ENCODE measurements around the gene PAH. TPM values are rescaled to one million over a fixed set of nuclear protein-coding genes. Genes with fewer than 3 reads are reported as not detected.
A peak's percentile ranks its signal among the peaks of the same experiment; 100 is the strongest.

Gene PAH
- total and polyA plus RNA-seq, 2 of the 13 experiments (the other 11 are each of a cell fraction or from before 2014, with no cell fraction given) = 192 to 451 TPM

GRCh38 chr12:102950107-102950949 is 33.3 kb upstream of the PAH start (continued):
- TF ChIP-seq ZNF577 (CRISPR knock-in tag; IDR thresholded peaks at IDR 0.05; ENCODE audit: borderline replicate concordance, low read depth) = no peak
- peak; percentile 70 for TF ChIP-seq ZFP91 (CRISPR knock-in tag; IDR thresholded peaks at IDR 0.05; ENCODE audit: borderline replicate concordance)
- TF ChIP-seq AGO2 (optimal IDR thresholded peaks at IDR 0.05; ENCODE audit: low read depth, low read length) = no peak
- TF ChIP-seq KMT2A (CRISPR knock-in tag; IDR thresholded peaks at IDR 0.05) = no peak
- TF ChIP-seq ZNF18 (CRISPR knock-in tag; IDR thresholded peaks at IDR 0.05; ENCODE audit: insufficient replicate concordance) = no peak
- no peak for TF ChIP-seq CENPX (CRISPR knock-in tag; IDR thresholded peaks at IDR 0.05)
- TF ChIP-seq CREB1 (IDR thresholded peaks at IDR 0.05) = peak; percentile 89
- no peak for TF ChIP-seq CREB1 (CRISPR knock-in tag; IDR thresholded peaks at IDR 0.05)
- TF ChIP-seq RFX5 (IDR thresholded peaks at IDR 0.05; ENCODE audit: low read depth, low read length) = no peak
- TF ChIP-seq ZNF773 (CRISPR knock-in tag; IDR thresholded peaks at IDR 0.05; ENCODE audit: borderline replicate concordance) = no peak
- no peak for TF ChIP-seq SNAI1 (CRISPR knock-in tag; IDR thresholded peaks at IDR 0.05; ENCODE audit: borderline replicate concordance)
- TF ChIP-seq CBX5 (CRISPR knock-in tag; IDR thresholded peaks at IDR 0.05; ENCODE audit: borderline replicate concordance) = no peak
- TF ChIP-seq CSRNP2 (CRISPR knock-in tag; conservative IDR thresholded peaks at IDR 0.05; ENCODE audit: low read depth) = no peak
- no peak for TF ChIP-seq ELF1 (CRISPR knock-in tag; IDR thresholded peaks at IDR 0.05)
- TF ChIP-seq HNRNPH1 (optimal IDR thresholded peaks at IDR 0.05; ENCODE audit: low read depth, low read length) = no peak
- no peak for TF ChIP-seq ZNF784 (CRISPR knock-in tag; IDR thresholded peaks at IDR 0.05; ENCODE audit: borderline replicate concordance)
- TF ChIP-seq ETS1 (CRISPR knock-in tag; IDR thresholded peaks at IDR 0.05) = no peak
- no peak for TF ChIP-seq ZNF253 (CRISPR knock-in tag; IDR thresholded peaks at IDR 0.05; ENCODE audit: borderline replicate concordance)
- TF ChIP-seq ZBTB1 (CRISPR knock-in tag; IDR thresholded peaks at IDR 0.05; ENCODE audit: borderline replicate concordance) = no peak
- 0 out of 2 replicates have a peak, but pooled peaks have one; percentile 42 for TF ChIP-seq BORCS8-MEF2B (CRISPR knock-in tag; IDR thresholded peaks at IDR 0.05)
- no peak for TF ChIP-seq SNAPC2 (CRISPR knock-in tag; IDR thresholded peaks at IDR 0.05)
- no peak for TF ChIP-seq PTBP1 (IDR thresholded peaks at IDR 0.05; ENCODE audit: low read depth, low read length, poor library complexity, severe bottlenecking)
- TF ChIP-seq ZNF207 (IDR thresholded peaks at IDR 0.05; ENCODE audit: borderline replicate concordance) = no peak

All from HepG2 (cell line).